ENCODE measurements around the gene CCDC184.

DNA sequence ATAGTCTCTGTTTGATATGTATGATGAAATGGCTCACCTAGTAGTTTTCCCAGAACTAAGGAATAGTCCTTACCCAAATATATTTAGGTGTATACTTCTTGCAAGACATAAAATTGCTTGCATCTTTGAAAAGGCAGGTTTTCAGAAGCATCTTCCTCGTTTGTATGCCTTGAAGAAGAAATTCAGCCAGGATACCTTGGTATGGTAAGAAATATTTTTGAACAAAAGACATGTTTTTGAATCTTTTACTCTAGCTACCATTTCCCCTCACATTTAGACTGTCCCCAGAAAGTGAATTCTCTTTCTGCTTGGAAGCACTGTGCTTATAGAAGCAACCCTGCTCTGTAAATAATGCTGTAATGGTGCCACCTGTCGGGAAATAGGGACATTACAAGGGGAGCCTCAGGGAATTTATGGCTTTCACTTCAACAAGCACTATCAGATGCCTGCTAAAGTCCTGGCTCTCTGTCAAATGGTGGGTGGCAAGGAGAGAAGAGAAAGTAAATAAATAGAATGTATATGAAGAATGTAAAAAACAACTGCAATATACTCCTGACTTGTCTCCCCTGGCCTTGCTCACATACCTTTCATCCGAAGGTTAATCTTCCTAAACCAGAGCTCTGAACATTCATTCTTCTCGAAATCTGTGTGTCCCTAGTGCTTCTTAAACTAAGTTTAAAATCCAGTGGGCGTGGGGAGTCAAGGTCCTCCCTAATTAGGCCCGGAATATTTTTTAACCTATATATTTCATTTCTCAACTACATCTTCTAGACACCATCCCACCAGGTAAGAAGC is 6.1 kb downstream of the CCDC184 start:
- TF ChIP-seq, protein P1, sequence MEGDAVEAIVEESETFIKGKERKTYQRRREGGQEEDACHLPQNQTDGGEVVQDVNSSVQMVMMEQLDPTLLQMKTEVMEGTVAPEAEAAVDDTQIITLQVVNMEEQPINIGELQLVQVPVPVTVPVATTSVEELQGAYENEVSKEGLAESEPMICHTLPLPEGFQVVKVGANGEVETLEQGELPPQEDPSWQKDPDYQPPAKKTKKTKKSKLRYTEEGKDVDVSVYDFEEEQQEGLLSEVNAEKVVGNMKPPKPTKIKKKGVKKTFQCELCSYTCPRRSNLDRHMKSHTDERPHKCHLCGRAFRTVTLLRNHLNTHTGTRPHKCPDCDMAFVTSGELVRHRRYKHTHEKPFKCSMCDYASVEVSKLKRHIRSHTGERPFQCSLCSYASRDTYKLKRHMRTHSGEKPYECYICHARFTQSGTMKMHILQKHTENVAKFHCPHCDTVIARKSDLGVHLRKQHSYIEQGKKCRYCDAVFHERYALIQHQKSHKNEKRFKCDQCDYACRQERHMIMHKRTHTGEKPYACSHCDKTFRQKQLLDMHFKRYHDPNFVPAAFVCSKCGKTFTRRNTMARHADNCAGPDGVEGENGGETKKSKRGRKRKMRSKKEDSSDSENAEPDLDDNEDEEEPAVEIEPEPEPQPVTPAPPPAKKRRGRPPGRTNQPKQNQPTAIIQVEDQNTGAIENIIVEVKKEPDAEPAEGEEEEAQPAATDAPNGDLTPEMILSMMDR (IDR thresholded peaks at IDR 0.05; ENCODE audit: low read depth, low read length, poor library complexity, severe bottlenecking), result peak; percentile 82
- no peak for TF ChIP-seq EZH2phosphoT487 (IDR thresholded peaks at IDR 0.05; ENCODE audit: borderline replicate concordance, low read length)

Measured in DOHH2 (cell line).